HG03521 (cell line): ENCODE measurements around the gene EFCAB11.
"Not testable (repeated sequence)": the region's sequence is repeated elsewhere in the genome, so short reads cannot be mapped to it uniquely, and the experiment has no call there.

Source experiments
- ATAC-seq: cut with Tn5 transposase; IDR thresholded peaks from one replicate; pipeline ENCODE4 v1.9.1; 2021; ENCODE audit warnings: mild to moderate bottlenecking, moderate library complexity; ENCODE audit not compliant: unreplicated experiment

EFCAB11 gene

GRCh38 chr14:89912221-89912620 is 42.3 kb downstream of the EFCAB11 start:
- no peak for ATAC-seq

- no peak for ATAC-seq
These were observed 43.3 kb downstream of the EFCAB11 start for GRCh38 chr14:89911010-89911919.

GRCh38 chr14:89910691-89911009 is 43.9 kb downstream of the EFCAB11 start:
- no peak for ATAC-seq

- no peak for ATAC-seq
These were observed 44.9 kb downstream of the EFCAB11 start for GRCh38 chr14:89909586-89909985.

- ATAC-seq, result no peak
These were observed 45.6 kb downstream of the EFCAB11 start for GRCh38 chr14:89908712-89909450.

GRCh38 chr14:89907655-89908054 is 46.9 kb downstream of the EFCAB11 start:
- ATAC-seq, result no peak

GRCh38 chr14:89906000-89906399 is 48.5 kb downstream of the EFCAB11 start:
- ATAC-seq, result no peak

GRCh38 chr14:89903340-89903952 is 51.1 kb downstream of the EFCAB11 start:
- no peak for ATAC-seq

- no peak for ATAC-seq
These were observed 51.6 kb downstream of the EFCAB11 start for GRCh38 chr14:89902881-89903280.

- no peak for ATAC-seq
These were observed 53.7 kb downstream of the EFCAB11 start for GRCh38 chr14:89900802-89901201.

GRCh38 chr14:89899917-89900663 is 54.4 kb downstream of the EFCAB11 start:
- ATAC-seq, result no peak

GRCh38 chr14:89899291-89899690 is 55.2 kb downstream of the EFCAB11 start:
- ATAC-seq, result no peak

GRCh38 chr14:89893388-89893787 is 61.1 kb downstream of the EFCAB11 start:
- ATAC-seq, result not testable (repeated sequence)

GRCh38 chr14:89892953-89893352 is 61.6 kb downstream of the EFCAB11 start:
- ATAC-seq, result no peak

- not testable (repeated sequence) for ATAC-seq
These were observed 62.8 kb downstream of the EFCAB11 start for GRCh38 chr14:89891721-89892120.

- no peak for ATAC-seq
These were observed 63.5 kb downstream of the EFCAB11 start for GRCh38 chr14:89891055-89891454.

- no peak for ATAC-seq
These were observed 63.9 kb downstream of the EFCAB11 start for GRCh38 chr14:89890589-89890988.

GRCh38 chr14:89889626-89890025 is 64.9 kb downstream of the EFCAB11 start:
- ATAC-seq, result no peak

- ATAC-seq, result no peak
These were observed 69.8 kb downstream of the EFCAB11 start for GRCh38 chr14:89884761-89885160.

- ATAC-seq, result no peak
These were observed 72.7 kb downstream of the EFCAB11 start for GRCh38 chr14:89881839-89882238.

- ATAC-seq, result not testable (repeated sequence)
These were observed 80.4 kb downstream of the EFCAB11 start for GRCh38 chr14:89874091-89874490.
